Stimulated activated CD8-positive, alpha-beta memory T cell treated with anti-CD3 and anti-CD28 coated beads, Interleukin-12 subunit alpha, Interleukin-12 subunit beta, amount 100 ng/mL, for 1 hour (primary cell): Measurements from ENCODE around the gene MPPED1.

Experiments used
- DNase-seq: peaks from one replicate; pipeline ENCODE4 v3.0.0-alpha.2; 2020; ENCODE audit warnings: low read depth

The MPPED1 gene

DNA sequence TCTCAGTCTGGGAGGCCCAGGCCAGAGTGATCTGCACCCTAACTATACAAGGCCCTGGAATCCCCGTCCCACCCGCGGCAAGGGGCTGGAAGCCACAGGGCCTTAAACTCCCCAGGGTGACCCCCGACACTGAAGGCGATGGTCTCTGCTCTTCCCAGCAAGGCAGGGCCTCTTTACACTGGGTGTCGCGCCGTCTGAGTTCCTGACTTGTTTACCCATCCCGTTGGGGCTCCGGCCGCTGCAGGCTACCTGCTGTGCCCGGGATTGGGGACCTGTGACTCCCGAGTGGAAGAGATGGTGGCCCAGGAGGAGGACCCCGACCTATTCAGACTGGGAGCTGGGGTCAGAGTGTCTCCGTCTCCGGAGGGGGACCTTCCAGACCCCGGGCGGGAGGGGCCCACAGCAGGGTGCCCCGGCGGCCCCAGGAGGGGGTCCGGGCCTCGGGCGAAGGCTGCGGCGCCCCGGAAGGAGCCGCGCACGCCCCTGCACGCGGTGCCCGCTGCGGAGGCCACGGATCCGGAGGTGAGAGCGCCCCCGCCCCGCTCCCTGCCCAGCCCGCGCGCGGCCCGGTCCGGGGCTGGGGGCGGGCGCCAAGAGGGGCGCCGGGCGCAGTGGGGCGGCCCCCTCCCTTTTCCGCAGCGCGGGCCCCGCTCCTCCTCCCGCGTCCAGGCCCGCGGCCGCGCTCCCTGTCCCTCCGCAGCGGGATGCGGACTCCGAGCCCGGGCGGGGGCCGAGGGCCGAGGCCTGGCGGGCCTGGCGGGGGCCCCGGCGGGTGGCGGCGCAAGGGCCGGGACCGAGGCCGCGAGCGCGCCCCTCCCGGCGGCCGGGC is 560 bp upstream of the MPPED1 start:
- no peak for DNase-seq

DNA sequence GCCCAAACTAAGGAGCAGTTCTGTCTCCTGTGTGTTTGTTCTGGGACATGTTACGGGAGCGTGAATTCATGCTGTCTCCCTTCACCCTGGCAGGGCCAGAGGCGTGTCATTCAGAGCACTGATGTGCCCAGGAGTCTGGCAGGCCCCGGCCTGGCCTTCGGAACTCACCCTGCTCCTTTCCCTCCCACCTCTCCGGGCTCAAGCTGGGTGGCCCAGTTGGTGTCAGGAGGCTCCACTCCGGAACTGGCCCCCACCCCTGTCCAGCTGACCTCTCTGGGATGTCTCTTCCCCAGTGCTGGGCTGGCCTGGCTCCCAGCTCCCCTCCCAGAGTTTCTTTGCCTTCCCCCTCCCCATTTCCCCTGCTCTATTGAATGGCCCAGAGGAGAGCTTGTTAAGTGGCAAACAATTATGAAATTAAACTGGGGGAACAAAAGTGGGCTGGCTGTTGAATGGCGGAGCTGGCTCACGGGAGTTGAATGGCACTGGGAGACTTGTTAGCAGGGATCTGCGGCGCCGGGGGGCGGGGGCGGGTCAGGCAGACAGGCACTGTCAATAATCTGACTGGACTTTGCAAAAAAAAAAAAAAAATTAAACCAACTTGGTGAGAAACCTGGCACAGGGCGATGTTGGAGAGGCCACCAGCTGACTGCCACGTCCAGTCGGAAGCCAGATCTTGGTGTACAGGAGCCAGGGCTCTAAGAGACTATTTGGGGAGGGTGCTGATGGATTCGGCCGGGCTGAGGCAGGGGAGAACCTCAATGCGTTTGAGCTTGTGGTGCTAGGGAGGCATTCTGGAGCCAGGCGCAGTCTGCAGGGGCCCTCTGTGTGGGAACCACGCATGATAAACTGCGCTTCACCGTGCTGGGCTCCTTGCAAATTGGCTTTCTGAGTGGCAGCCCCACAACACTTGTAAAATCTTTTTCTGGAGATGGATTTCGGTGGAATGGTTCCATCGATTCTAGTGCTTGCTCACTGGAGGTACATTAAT is 1.3 kb downstream of the MPPED1 start:
- no peak for DNase-seq

DNA sequence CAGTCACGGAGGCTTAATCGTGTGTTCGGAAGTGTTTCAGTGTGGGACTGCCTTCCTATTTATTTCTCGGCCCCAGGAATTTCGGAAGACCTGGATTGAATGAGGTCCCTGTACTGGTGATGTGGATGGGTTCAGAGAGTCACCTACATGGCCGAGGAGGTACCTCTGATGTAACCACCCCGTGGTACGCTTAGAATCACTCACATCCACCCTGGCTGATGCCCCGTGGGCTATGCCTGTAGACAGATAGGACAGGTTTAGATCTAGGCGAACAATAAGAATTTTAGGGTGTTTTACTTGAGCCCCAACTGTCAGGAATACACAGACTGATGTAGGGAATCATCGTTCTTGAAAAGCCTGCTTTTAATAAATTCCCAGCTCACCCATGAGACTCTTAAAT is 2.0 kb downstream of the MPPED1 start:
- DNase-seq: no peak

DNA sequence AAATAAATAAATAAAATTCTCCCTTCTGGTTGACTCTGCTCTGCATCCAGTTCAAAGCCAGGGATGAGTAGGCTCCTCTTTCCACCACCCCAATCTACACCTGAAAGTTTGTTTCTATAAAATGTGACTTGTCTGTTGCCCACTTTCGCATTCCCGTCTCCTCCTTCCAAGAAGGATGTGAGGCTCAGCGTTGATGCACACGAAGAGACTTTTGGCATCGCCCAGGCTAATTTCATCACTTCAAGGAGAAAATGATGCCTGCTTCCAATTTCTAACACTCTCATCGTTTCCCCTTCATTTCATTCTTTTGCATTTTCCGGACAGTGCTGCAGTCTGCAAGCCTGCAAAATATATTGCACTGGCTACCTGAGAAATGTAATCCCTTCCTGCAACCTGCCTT is 3.9 kb downstream of the MPPED1 start:
- no peak for DNase-seq

DNA sequence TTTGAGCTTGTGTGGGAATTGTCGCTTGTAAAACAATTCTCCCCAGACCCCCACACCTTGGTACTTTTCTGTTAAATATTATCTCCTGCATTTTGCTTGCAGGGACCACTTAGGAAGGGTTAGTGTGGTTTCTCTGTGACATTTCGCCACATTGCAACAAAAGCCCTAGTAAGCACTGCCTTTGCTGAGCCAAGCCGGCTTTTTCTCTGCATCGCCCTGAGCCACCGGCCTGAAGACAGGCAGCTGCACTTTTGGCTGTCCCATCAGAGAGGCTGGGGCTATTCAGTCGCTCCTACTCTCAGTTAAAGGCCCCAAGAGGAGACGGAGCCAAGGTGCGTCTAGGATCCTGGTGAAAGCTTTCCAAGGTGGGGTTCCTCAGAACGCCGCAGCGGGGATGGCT is 5.7 kb downstream of the MPPED1 start:
- no peak for DNase-seq

DNA sequence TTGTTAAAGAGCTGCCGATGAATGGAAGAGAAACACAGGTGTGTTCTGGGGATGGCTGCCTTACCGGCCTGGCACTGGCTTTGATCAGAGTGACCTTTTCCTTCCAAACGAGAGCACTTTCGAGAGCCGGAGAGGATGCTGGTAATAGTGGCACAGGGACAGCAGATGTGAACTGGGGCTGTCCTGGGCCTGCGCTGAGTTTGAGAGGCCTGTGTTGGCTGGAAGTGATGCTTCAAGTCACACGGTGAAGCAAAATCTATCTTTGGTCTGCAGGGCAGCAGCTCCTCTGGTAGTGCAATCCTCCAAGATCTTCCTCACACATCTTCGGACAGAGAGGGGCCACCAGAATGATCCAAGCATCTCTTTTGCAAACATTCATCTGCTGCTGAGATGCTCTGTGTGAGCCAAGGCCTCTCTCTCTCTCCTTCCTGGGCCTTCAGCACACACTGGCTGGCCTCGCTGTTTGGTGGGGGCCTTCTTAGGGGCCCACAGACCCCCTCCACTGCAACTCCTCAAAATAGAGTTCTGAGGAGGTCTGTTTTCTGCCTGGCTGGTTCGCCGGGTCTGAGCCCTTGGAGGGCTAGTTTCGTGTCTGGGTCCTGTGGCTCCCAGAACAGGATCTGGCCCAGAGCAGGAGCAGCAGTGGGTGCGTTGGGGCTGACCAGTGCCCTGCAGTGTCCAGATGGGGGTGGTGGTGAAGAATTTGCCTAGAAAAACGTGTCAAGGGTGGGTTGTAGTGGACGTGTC is 6.4 kb downstream of the MPPED1 start:
- DNase-seq: no peak

DNA sequence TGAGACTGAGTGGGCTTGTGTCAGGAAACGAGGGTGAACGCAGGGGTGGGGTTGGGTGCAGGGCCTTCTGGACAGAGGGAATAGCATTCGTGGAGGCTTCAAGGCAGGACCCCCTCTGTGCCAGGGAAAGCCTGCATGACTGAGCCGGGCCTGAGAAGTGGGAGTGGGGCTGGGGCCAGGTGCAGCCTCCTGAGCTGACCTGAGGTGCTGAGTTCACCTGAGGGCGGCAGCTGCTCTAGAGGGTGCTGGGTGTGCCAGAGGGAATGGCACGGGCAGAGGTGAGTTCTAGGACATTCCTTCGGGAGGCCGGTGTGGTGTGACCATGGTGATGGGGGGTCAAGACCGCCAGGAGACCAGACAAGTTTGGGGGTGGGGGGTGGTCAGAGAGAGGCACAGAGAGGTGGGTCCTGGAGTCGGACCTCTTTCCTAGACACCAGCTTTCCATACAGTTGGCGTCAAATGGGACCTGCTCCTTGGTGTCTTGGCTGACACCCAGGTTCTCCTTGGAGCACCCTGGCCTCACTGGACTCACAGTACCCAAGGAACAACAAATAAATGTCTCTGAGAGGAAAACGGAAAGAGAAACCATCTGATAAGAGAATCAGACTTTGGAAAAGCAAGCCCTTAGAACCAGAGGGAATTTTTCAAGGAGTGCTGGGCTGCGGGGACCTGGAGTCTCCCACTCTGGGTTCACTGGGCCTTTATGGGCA is 7.7 kb downstream of the MPPED1 start:
- no peak for DNase-seq

DNA sequence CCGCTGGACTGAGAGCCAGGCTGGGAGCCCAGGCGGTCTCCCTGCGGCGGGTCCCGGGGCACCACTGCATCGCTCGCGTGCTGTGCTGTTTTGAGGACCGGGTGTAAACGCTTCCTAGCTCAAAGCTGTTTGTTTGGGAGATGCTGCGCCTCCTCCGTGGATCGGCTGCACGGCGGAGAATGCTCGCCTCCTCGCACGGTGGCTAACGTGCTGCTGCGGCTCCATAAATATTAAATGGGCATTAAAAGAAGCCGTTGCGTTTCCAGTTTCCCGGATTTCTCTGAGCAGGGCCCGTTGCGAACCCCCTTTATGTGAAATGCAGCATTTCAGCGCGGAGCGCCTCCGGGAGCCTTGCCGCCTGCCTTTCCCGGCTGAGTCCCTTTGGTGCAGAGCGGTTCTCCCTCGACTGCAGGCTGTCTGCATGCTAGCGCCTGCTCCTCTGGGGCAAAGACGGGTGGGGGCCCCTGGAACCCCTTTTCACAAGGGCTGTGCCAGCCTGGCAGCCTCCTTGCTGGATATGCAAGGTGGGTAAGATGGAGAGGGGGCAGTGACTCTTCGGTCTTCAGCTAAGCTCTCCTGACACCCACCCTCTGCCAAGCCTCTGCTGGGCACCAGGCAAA is 9.3 kb downstream of the MPPED1 start:
- no peak for DNase-seq

DNA sequence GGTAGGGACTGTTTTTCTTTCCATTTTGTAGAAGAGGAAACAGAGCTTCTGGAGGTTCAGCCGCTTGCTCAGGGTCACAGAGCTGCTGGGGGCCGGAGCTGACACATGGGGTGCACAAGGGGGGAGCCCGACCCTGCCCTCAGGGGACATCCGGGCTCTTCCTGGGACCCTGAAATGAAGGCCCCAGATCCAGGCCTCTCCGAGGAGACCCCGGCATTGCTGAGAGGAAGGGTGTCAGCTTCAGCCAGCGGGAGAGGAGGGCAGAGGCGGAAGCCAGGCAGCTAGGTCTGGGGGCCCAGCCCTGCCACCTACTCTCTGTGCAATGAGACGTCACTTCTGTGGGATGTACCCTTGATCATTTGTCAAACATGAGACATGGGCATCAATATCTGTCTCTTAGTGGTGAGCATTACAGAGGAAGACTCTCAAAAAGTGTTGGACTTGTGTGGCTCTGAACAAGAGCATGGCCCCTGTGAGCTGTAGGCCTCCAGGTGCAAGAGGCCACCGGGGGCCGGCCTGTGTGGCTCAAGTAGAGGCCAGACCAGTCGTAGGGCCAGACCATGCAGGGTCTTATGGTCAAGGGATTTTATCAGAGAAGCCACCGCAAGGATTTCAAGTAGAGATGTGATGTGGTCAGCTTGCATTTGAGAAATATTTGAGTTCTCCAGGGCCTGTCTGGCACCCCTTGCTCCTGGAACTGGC is 10.3 kb downstream of the MPPED1 start:
- DNase-seq: no peak

DNA sequence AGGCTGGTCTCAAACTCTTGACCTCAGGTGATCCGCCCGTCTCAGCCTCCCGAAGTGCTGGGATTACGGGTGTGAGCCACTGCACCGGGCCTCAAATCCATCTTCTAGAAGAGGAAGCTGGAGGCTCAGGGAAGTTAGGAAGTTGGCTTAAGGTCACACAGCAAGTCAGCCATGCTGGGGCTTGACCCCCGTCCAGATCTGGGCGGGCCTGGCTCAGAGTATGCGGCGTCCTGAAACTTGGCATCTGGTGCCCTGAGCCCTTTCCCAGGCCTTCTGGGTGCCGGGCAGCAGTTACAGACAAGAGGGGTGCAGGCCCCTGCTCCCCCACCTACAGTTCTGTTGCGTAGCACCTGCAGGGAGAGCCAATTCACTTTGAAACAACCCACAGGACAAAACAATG is 11.2 kb downstream of the MPPED1 start:
- DNase-seq: no peak

DNA sequence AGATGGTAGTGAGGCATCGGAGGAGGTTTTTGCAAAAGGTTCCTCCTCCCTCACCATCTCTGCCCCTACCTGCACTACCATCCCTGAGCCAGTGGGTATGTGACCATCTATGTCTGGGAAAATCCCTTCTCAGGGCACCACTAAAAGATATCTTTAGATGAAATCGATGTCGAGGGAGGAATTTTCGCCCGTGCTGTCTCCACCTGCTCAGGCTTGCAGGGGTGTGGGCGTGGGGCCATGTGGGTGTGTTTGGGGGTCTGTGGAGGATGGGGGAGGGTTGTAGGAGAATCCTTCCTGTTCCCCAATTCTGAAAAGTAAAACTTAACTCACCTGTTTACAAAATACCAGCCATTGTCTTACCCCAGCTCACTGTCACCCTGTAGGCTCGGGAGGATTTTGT is 12.4 kb downstream of the MPPED1 start:
- DNase-seq: no peak

DNA sequence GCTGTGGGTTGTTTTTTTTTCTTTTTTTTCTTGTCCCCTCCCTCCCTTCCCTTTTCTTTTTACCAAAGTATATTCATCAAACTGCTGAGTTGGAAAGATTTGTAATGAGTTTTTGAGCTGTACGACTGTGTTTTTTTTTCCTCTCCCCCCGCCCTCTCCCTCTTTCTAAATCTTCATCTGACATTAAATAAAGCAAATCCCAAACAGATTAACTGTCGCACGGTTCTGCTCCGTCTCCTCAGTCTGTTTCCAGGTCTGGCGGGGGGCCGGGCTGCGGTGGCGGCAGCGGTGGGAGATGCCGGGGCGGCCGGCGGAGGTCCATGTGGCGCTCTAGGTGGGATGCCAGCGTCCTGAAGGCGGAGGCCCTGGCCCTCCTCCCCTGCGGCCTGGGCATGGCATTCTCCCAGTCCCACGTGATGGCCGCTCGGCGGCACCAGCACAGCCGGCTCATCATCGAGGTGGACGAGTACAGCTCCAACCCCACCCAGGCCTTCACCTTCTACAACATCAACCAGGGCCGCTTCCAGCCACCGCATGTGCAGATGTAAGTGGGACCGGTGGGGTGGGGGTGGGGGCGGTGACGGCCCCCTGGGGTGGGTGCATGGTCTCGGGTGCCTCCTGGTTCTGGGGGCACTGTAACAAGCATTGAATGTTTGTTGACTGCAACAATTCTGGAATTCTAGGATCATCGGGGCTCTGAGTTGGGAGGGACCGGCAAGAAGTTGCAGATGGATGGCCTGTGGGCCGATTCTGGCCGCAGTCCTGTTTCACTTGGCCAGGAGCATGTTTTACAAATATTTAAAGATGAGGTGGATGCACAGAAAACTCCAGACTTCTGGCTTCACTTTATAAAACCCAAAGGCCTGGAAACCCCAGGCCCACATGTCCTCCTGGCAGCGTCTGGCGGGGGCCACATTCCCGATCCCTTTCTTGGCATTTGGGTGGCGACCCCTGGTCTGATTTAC is 13.1 kb downstream of the MPPED1 start:
- DNase-seq: no peak

DNA sequence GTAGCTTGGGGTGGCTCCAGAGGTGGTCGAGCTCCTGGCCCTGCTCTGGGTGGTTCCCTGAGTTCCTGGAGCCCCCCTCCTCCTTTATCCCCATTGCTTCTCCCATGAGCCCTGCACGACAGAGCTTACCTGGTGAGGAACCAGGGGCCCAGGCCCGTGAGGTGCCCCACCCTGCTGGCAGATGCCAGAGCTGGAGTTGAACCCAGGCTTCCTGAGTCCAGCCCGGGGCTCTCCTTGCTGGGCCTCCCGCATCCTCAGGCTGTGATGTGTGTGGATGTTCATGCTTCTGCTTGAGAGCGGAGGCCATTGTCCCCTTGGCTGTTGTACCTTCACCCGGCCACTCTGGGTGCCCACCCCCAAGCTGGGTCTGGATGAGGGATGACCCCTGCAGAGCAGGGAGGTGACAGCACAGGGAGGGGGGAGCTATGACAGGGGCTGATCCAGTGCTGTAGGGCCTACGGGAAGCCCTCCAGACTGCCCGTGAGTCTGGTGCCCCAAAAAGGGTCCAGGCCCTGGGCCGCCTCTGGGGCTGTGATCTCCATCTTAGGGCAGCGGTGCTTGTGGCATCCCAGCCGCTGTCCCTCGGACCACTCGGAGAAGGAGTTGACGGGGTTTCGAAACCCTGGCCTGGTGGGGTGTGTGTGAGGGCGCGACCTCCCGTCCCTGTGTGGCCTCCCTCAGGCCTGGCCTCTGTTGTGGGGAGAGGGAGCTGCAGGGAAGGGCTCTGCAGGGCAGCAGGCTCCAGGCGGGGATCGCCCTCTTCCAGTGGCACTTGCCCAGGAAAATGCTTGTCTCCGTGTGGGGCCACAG is 14.4 kb downstream of the MPPED1 start:
- DNase-seq: no peak

DNA sequence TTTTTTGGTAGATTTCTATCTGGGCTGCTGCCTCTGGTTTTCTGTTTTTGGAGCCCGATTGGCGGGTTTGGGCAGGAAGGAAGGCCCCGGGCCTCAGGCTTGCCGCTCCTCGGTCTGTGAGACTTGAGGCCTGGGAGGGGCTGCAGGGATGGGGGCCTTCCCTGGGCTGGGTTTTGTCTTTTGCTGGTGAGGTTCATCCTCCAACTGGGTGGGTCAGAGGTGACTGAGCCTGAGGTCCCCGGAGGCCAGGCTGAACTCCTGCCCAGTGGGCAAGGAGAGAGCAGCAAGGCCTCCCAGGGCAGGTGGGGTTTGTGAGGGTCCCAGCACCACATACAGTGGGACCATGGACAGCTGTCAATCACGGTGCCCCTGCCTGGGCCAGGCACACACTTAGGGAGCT is 15.0 kb downstream of the MPPED1 start:
- no peak for DNase-seq

DNA sequence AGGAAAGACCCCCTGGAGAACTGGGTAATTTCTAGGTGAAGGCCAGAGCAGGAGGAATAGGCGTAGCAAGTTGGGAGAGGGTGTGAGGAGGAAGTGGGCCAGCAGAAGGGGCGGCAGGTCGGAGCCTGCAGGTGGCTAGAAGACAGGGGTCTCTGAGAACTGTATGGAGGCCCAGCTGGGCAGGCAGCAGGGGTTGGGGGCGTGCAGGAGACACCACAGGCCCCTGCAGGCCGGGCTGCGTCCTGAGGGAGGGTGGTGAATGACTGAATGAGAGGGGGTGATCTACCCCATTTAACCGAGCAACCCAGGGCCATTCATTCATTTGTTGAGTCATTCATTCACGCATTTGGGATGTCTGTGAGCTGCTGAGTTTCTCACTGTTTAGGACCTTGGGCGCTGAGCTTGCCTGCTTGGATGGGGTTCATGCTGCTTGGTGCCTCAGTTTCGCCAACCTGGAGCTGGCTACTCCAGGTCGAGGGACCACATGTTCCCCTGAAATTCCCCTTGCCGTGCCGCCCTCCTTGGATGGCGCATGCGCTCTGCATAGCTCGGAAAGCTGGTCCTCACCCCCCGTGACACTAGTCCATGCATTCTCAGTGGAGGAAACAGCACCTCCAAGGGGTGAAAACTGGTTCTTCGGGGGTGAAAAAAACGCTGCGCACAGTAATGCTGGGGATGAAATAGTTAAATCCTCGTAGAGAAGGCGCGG is 15.6 kb downstream of the MPPED1 start:
- DNase-seq: no peak

DNA sequence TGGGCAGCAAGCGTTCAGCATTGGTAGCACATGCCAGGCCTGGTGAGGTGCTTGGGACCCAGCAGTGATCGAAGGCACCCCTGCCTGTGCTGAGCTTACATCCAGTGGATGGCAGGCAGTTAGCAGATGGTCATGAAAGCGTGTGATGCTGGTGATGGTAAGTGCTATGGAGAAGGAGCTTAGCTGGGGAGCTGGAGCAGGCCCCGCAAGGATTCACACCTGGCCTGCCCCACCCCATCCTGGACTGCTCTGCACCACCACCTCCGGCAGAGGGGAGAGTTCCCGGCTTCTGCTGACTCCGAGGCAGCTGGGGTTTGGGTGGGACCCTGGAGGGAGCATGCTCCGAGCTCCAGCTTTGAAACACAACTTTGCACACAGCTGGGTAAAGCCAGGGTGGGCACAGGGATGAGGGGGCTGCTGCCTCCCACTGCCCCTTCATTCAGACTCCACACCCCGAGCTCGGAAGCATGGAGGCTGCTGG is 16.2 kb downstream of the MPPED1 start:
- DNase-seq: no peak

DNA sequence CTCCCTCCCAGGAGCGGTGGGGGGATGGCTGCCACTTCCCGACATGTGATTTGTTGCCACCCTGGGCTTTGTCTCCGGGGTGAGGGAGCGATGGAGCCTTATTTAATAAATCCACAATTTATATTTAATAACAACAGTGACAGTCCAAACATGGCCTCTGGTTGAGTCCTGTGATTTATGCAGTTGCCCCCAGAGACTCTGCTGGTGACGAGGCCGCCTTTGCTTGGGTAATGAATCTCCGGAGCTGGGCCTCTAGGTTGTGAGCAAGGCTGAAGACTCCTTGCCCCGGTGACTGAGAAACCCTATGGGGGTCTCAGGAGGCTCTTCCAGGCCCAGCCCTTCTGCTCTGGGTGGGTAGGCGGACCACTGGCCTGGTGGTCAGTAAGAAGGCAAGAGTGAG is 16.7 kb downstream of the MPPED1 start:
- no peak for DNase-seq

DNA sequence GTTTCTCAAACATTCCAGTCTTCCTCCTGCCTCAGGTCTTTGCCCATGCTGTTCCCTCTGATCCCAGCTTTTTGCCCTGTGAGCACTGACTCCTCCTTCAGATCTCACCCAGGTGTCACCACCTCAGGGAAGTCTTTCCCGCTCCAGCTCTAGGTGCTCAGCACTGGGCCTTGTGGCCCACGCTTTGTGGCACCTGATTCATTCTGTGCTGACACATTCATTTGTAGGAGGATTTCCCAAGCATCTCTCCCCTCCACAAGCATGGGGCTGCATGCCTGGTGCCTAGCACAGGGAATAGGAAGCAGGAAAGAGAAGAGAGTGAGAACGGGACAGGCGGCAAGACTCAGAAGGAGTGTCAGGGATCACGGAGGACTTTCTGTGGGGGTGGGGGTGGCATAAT is 17.6 kb downstream of the MPPED1 start:
- no peak for DNase-seq
